IPS DF 6.9 (cell line): Measurements from ENCODE around the gene SLC25A30.
"Not testable (repeated sequence)": the region's sequence is repeated elsewhere in the genome, so short reads cannot be mapped to it uniquely, and the experiment has no call there.

Experiments
- DNase-seq: peaks from one replicate; pipeline ENCODE4 v3.0.0-alpha.2; 2013; ENCODE audit warnings: low read depth, low spot score
- H3K27ac ChIP-seq: one replicate; pipeline ENCODE4 v1.5.1; 2013; ENCODE audit warnings: low read length, control low read depth
- H3K27me3 ChIP-seq: 2 replicates; pipeline ENCODE4 v1.6.1; 2013; ENCODE audit warnings: mild to moderate bottlenecking, low read length; ENCODE audit not compliant: control insufficient read depth, insufficient read depth
- H3K36me3 ChIP-seq: 2 replicates; pipeline ENCODE4 v1.6.1; 2013; ENCODE audit warnings: low read length; ENCODE audit not compliant: control insufficient read depth, insufficient read depth
- H3K4me1 ChIP-seq: 2 replicates; pipeline ENCODE4 v1.6.1; 2013; ENCODE audit warnings: low read length; ENCODE audit not compliant: control insufficient read depth, insufficient read depth
- H3K4me3 ChIP-seq: 2 replicates; pipeline ENCODE4 v1.5.1; 2013; ENCODE audit warnings: mild to moderate bottlenecking, low read length
- H3K9me3 ChIP-seq: 2 replicates; pipeline ENCODE4 v1.6.1; 2013; ENCODE audit warnings: low read length, inconsistent platforms; ENCODE audit not compliant: control insufficient read depth, insufficient read depth
- WGBS: extraction: QIAGEN DNeasy Blood & Tissue Kit; methylation state at CpG from one replicate; pipeline ENCODE4 v1.1.7; 2013; ENCODE audit warnings: mixed read lengths, missing lambda C conversion rate; ENCODE audit not compliant: insufficient read length, insufficient coverage; 5-methylcytosine and 5-hydroxymethylcytosine counted together

Gene SLC25A30

DNA sequence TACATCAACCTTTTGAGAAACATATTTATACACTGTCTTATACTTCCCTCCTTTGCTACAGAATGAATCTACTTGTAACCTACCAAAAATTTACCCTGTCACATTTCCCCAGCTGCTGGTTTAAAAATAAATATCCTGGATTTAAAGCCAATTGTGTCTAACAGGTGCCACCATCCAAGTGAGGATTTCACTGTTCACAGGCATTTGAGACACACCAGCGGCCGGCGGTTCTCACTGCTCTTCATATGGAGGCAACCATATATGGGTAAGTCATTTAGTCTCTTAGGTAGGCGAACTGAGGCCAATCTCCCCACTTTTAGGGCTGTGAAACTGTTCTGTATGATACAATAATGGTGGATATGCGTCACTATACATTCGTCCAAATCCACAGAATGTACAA, 26.2 kb downstream of the SLC25A30 start:
- H3K9me3 ChIP-seq = no peaks in the 10 kb centered on the region; the same call in 1 of the 2 replicates
- no peak overlapping the region for H3K4me3 ChIP-seq
- no peaks in the 10 kb centered on the region for H3K36me3 ChIP-seq
- no CpG with 5 or more reads among the region's 6 CpGs for WGBS
- no peak overlapping the region for H3K27ac ChIP-seq
- DNase-seq = no peak
- H3K4me1 ChIP-seq = no peaks in the 10 kb centered on the region
- H3K27me3 ChIP-seq = 0 out of 2 replicates have a peak, but pooled peaks cover 1% of the 10 kb centered on the region

DNA sequence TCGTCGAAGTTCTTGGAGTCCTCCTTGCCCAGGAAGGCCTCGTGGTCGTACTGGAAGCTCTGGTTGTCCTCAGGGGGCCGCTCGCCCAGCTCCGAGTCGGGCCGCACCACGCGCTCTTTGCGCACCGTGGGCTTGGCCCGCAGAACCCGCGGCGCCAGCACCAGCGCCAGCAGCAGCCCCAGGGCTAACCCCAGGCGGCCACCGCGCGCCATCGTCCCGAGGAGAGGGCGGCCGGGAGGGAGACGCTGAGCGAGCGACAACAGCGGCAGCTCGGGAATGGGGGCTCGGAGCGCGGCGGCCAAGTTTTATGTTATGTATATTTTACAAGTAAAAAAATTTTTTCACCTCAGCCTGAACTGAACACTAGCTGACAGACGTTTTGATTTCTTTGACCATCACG, 27.0 kb downstream of the SLC25A30 start:
- H3K36me3 ChIP-seq, H3K4me3 ChIP-seq, H3K27me3 ChIP-seq, H3K4me1 ChIP-seq, H3K27ac ChIP-seq, H3K9me3 ChIP-seq, DNase-seq: not testable (repeated sequence)
- no CpG with 5 or more reads among the region's 37 CpGs for WGBS

GRCh38 chr13:45390348-45390747, 27.8 kb downstream of the SLC25A30 start:
- not testable (repeated sequence) for H3K36me3 ChIP-seq, H3K4me1 ChIP-seq, DNase-seq, H3K4me3 ChIP-seq, H3K9me3 ChIP-seq, H3K27ac ChIP-seq, H3K27me3 ChIP-seq
- WGBS = no CpG with 5 or more reads among the region's 9 CpGs

- no peak for DNase-seq
- Histone ChIP-seq H3K9me3 (no peaks in the 10 kb centered on the region; the same call in none of the 2 replicates), H3K4me1 (no peaks in the 10 kb centered on the region), H3K27ac (no peak overlapping the region), H3K4me3 (no peak overlapping the region), H3K27me3 (peaks cover 1% of the 10 kb centered on the region; the same call in 1 of the 2 replicates), H3K36me3 (no peaks in the 10 kb centered on the region)
- WGBS = no CpG with 5 or more reads among the region's 4 CpGs
Measured at GRCh38 chr13:45388664-45389063, 29.5 kb downstream of the SLC25A30 start.

- H3K4me3 ChIP-seq, H3K9me3 ChIP-seq, DNase-seq, H3K27me3 ChIP-seq, H3K4me1 ChIP-seq, H3K36me3 ChIP-seq, H3K27ac ChIP-seq: not testable (repeated sequence)
- WGBS = no CpG with 5 or more reads among the region's 17 CpGs
Measured at GRCh38 chr13:45386892-45387575, 31.1 kb downstream of the SLC25A30 start.

DNA sequence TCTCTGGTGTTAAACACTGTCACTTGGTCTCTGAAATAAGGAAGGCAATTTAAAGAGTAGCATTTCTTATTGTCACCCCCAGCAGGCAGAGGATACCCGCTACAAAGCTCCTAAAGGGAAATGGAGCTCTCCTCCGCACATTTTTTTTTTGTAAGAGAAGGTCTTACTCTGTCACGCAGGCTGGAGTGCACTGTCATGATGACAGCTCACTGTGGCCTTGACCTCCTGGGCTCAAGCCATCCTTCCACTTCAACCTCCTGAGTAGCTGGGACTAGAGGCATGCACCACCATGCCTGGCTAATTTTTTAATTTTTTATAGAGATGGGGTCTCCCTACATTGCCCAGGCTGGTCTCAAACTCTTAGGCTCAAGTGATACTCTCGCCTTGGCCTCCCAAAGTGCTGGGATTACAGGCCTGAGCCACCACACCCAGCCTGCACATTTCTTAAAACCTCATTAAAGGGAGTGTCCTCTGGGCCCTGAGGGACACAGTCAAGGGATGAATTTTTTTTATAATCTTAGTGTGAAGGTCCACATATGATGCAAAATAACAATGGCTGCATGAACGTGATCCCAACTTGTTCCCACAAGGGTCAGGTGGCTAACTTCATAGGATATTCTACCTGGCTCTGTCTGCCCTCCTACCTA, 32.1 kb downstream of the SLC25A30 start:
- WGBS = no CpG with 5 or more reads among the region's 5 CpGs
- Histone ChIP-seq H3K4me3 (no peak overlapping the region), H3K9me3 (no peaks in the 10 kb centered on the region; the same call in none of the 2 replicates), H3K27ac (no peak overlapping the region), H3K27me3 (peaks cover 1% of the 10 kb centered on the region; the same call in 1 of the 2 replicates), H3K36me3 (no peaks in the 10 kb centered on the region), H3K4me1 (no peaks in the 10 kb centered on the region)
- DNase-seq = no peak

DNA sequence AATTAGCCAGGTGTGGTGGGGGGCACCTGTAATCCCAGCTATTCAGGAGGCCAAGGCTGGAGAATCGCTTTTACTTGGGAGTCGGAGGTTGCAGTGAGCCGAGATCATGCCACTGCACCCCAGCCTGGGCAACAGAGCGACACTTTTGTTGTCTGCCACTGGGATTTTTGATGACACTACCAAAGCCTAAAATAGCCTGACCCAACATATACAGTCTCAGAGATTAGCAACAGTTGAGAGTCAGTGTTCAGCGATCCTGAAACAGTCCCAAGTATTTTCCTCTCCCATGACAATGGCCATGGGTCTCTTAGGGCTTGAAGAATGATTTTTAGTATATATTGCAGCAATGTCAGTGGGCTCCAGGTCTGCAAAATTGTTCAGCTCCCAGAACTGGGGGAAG, 32.9 kb downstream of the SLC25A30 start:
- WGBS = no CpG with 5 or more reads among the region's 5 CpGs
- Histone ChIP-seq H3K4me3 (no peak overlapping the region), H3K9me3 (no peaks in the 10 kb centered on the region; the same call in none of the 2 replicates), H3K36me3 (no peaks in the 10 kb centered on the region), H3K27me3 (peaks cover 1% of the 10 kb centered on the region; the same call in 1 of the 2 replicates), H3K27ac (no peak overlapping the region), H3K4me1 (no peaks in the 10 kb centered on the region)
- no peak for DNase-seq

DNA sequence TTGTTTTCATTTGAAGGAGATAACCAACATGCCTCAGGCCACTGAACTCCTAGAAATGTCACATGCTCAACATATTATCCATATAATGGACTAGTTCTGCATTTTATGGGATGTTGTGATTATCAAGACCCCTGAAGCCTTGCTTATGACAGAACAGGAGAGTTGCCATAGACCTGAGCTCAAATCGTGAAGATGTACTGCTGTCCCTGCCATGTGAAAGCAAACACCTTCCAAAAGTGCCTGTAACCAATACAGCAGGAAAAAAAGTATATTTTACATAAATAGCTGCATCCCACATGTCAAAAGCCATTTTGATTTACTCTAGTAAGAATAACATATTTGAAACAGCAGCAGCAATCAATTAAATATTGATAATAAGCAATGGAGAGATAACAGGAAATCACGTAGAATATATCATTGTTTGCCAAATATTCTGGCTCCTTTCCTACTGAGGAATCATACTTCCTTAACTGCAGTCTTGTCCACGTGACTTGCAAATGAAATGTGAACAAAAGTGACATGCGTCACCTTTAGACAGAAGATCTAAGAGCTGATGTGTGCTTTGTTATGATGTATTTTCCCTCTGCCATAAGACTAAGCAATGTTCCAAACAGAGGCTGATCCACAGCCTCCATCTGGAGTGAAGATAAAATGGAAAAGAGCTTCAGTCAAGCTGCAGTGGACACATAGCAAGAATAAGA, 33.5 kb downstream of the SLC25A30 start:
- no CpG with 5 or more reads among the region's 4 CpGs for WGBS
- peaks cover 1% of the 10 kb centered on the region; the same call in 1 of the 2 replicates for H3K27me3 ChIP-seq
- no peak for DNase-seq
- no peak overlapping the region for H3K27ac ChIP-seq
- H3K4me3 ChIP-seq = no peak overlapping the region
- H3K9me3 ChIP-seq = no peaks in the 10 kb centered on the region; the same call in none of the 2 replicates
- no peaks in the 10 kb centered on the region for H3K36me3 ChIP-seq
- no peaks in the 10 kb centered on the region for H3K4me1 ChIP-seq

- H3K27ac ChIP-seq, DNase-seq, H3K27me3 ChIP-seq, H3K4me1 ChIP-seq, H3K9me3 ChIP-seq, H3K36me3 ChIP-seq, H3K4me3 ChIP-seq: not testable (repeated sequence)
- no CpG with 5 or more reads among the region's 8 CpGs for WGBS
Measured at GRCh38 chr13:45382739-45383138, 35.4 kb downstream of the SLC25A30 start.

GRCh38 chr13:45381196-45381595, 37.0 kb downstream of the SLC25A30 start:
- DNase-seq = no peak
- Histone ChIP-seq H3K27me3 (no peaks in the 10 kb centered on the region; the same call in 1 of the 2 replicates), H3K4me1 (no peaks in the 10 kb centered on the region), H3K9me3 (no peaks in the 10 kb centered on the region; the same call in 1 of the 2 replicates), H3K27ac (no peak overlapping the region), H3K4me3 (no peak overlapping the region), H3K36me3 (no peaks in the 10 kb centered on the region)
- WGBS = no CpG with 5 or more reads among the region's 12 CpGs
